H1 (cell line): ENCODE measurements around the gene RNF166. TPM values are rescaled to one million over a fixed set of nuclear protein-coding genes. Genes with fewer than 3 reads are reported as not detected.

Experiments used
- ASH2L ChIP-seq: fragments of 200-600, 300-600 bp; sonication (generic); IDR thresholded peaks from one replicate; pipeline ENCODE4 v1.7.1; 2017; ENCODE audit warnings: low read length
- BACH1 ChIP-seq: IDR thresholded peaks from 2 replicates; pipeline ENCODE4 v1.6.1; 2012; ENCODE audit warnings: low read length, improper control_type of control experiment
- GABPA ChIP-seq: IDR thresholded peaks from 2 replicates; pipeline ENCODE4 v1.6.1; 2011; ENCODE audit warnings: mild to moderate bottlenecking, low read length, moderate library complexity, borderline replicate concordance; ENCODE audit not compliant: insufficient read depth
- NANOG ChIP-seq: IDR thresholded peaks from 2 replicates; pipeline ENCODE4 v1.6.1; 2011; ENCODE audit warnings: low read length, low read depth, mild to moderate bottlenecking, inconsistent platforms; ENCODE audit not compliant: insufficient read depth, poor library complexity, severe bottlenecking
- POU5F1 ChIP-seq: IDR thresholded peaks from 2 replicates; pipeline ENCODE4 v1.6.1; 2011; ENCODE audit warnings: low read depth, mild to moderate bottlenecking, low read length, moderate library complexity
- RFX5 ChIP-seq: IDR thresholded peaks from 2 replicates; pipeline ENCODE4 v1.6.1; 2011; ENCODE audit warnings: low read depth, low read length, improper control_type of control experiment, borderline replicate concordance
- RNF2 ChIP-seq: fragments of 200-900, 300-1000 bp; sonication (generic); IDR thresholded peaks from 2 replicates; pipeline ENCODE4 v1.7.1; 2016; ENCODE audit warnings: borderline replicate concordance, low read depth, mild to moderate bottlenecking, antibody characterized with exemption, low read length; ENCODE audit not compliant: poor library complexity, severe bottlenecking; ENCODE audit errors: missing control alignments
- polyA plus RNA-seq, 7 experiments: library from polyadenylated mRNA; depleted of rRNA in 3 of 7; stranded (reverse) in 5 of 7; unstranded in 2 of 7; fragments of >200 nt in 5 of 7; fragments of 200-250 nt in 2 of 7; gene quantifications; 1 replicate in 5 of 7; 2 replicates in 1 of 7; 4 replicates in 1 of 7; pipeline versions ENCODE4 v1.2.1 to v1.2.3, GENCODE V29; 2011 to 2013; ENCODE audit warnings: missing spikeins in 2 of 7, mixed read lengths in 2 of 7
- total RNA-seq: library from RNA; stranded (reverse); fragmentation: NEBNext Ultra II Directional; extraction: Animal tissue kit (Norgen Biotek cat#: 25700); gene quantifications from 2 replicates; pipeline ENCODE4 v1.2.1, GENCODE V29; 2021
- TF ChIP-seq, protein P1 (sequence below): IDR thresholded peaks from 2 replicates; pipeline ENCODE4 v1.6.1; 2012; ENCODE audit warnings: low read length, inconsistent platforms

Gene RNF166
- total and polyA plus RNA-seq, 2 of the 8 experiments (the other 6 are each of a cell fraction or from before 2014, with no cell fraction given), result 29.8 to 31.2 TPM

DNA sequence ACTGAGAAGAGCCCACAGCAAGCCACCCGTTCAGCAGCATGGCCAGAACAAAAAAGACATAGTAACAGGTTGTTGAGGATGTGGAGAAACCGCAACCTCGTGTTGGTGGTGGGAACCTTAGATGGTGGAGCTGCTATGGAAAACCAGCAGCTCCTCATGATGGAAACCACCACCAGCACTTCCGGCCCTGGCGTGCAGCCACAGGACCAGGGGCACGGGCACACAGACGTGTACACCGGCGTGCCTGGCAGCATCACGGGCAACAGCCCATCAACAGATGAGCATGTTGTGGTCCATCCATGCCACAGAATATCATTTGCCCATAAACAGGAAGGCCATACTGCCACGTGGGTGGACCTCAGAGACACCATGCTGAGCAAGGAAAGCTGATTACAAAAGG is 12.0 kb upstream of the RNF166 start (continued):
- TF ChIP-seq RNF2 (no peak), NANOG (no peak), GABPA (no peak), ASH2L (no peak), POU5F1 (no peak), BACH1 (no peak), RFX5 (no peak)
- TF ChIP-seq, protein P1, sequence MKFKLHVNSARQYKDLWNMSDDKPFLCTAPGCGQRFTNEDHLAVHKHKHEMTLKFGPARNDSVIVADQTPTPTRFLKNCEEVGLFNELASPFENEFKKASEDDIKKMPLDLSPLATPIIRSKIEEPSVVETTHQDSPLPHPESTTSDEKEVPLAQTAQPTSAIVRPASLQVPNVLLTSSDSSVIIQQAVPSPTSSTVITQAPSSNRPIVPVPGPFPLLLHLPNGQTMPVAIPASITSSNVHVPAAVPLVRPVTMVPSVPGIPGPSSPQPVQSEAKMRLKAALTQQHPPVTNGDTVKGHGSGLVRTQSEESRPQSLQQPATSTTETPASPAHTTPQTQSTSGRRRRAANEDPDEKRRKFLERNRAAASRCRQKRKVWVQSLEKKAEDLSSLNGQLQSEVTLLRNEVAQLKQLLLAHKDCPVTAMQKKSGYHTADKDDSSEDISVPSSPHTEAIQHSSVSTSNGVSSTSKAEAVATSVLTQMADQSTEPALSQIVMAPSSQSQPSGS, result no peak
